Immature natural killer cell (primary cell): ENCODE results near the gene PCDHGA1. TPM values are rescaled to one million over a fixed set of nuclear protein-coding genes. Genes with fewer than 3 reads are reported as not detected.
A peak's percentile ranks its signal among the peaks of the same experiment; 100 is the strongest.

Experiments
- DNase-seq, 3 donors: peaks; one replicate each; pipeline ENCODE4 v3.0.0; 2022; ENCODE audit warnings: mixed read lengths in 1 of 3
- H3K27ac Mint-ChIP-seq, 6 donors: one replicate each; pipeline ENCODE4 v1.8.0; 2020; ENCODE audit warnings: mixed read lengths in 6 of 6, mild to moderate bottlenecking in 5 of 6, inconsistent platforms in 4 of 6, moderate library complexity in 3 of 6
- H3K27me3 Mint-ChIP-seq, 3 donors: one replicate each; pipeline ENCODE4 v1.8.0; 2020 to 2021; ENCODE audit warnings: low read depth in 3 of 3, mild to moderate bottlenecking in 3 of 3, mixed read lengths in 3 of 3, moderate library complexity in 3 of 3, inconsistent platforms in 1 of 3
- H3K36me3 Mint-ChIP-seq, 3 donors: one replicate each; pipeline ENCODE4 v1.8.0; 2020; ENCODE audit warnings: mixed read lengths in 3 of 3, inconsistent platforms in 2 of 3, mild to moderate bottlenecking in 2 of 3
- H3K4me1 Mint-ChIP-seq, 2 donors: one replicate each; pipeline ENCODE4 v1.8.0; 2020; ENCODE audit warnings: inconsistent platforms in 2 of 2, mild to moderate bottlenecking in 2 of 2, mixed read lengths in 2 of 2, moderate library complexity in 1 of 2
- H3K4me3 Mint-ChIP-seq, 5 donors: one replicate each; pipeline ENCODE4 v1.8.0; 2020; ENCODE audit warnings: mild to moderate bottlenecking in 5 of 5, mixed read lengths in 5 of 5, inconsistent platforms in 3 of 5, moderate library complexity in 3 of 5
- H3K9me3 Mint-ChIP-seq, 6 donors: one replicate each; pipeline ENCODE4 v1.8.0; 2020; ENCODE audit warnings: mild to moderate bottlenecking in 6 of 6, mixed read lengths in 6 of 6, inconsistent platforms in 4 of 6, moderate library complexity in 3 of 6
- polyA plus RNA-seq, 3 donors: library from polyadenylated mRNA; unstranded; fragments of 300-500 nt; fragmentation: Illumina TruSeq; gene quantifications; one replicate each; pipeline ENCODE4 v1.2.3, GENCODE V29; 2021

Gene PCDHGA1
- polyA plus RNA-seq, 3 donors from 2014 or later, result not detected

DNA sequence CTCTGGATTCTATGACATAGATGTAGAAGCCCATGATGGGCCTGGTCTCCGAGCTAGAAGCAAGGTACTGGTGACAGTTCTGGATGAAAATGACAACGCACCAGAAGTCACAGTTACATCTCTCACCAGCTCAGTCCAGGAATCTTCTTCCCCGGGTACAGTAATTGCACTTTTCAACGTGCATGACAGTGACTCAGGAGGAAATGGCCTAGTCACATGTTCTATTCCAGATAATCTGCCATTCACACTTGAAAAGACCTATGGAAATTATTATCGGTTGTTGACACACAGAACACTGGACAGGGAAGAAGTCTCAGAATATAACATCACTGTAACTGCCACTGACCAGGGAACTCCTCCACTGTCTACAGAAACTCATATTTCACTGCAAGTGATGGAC lies 25.8 kb downstream of the PCDHGA1 start:
- Mint-ChIP-seq H3K36me3 (peaks cover 4 to 8% (median 6%) of the 10 kb centered on the region in 3 donors), H3K9me3 (peaks cover 14 to 37% (median 20%) of the 10 kb centered on the region in 6 donors)

GRCh38 chr5:141356950-141357349 lies 26.6 kb downstream of the PCDHGA1 start:
- peaks cover 6 to 7% of the 10 kb centered on the region in 2 donors for H3K4me1 Mint-ChIP-seq
- no peak for DNase-seq
- H3K27ac Mint-ChIP-seq, result no peak overlapping the region
- H3K36me3 Mint-ChIP-seq, result peaks cover 4 to 8% (median 8%) of the 10 kb centered on the region in 3 donors
- H3K9me3 Mint-ChIP-seq, result peaks cover 16 to 41% (median 24%) of the 10 kb centered on the region in 6 donors
- H3K27me3 Mint-ChIP-seq, result peaks cover 21 to 54% (median 41%) of the 10 kb centered on the region in 3 donors
- no peak overlapping the region for H3K4me3 Mint-ChIP-seq

More for the DNA sequence above, 25.8 kb downstream of the PCDHGA1 start:
- Mint-ChIP-seq H3K27me3 (peaks cover 21 to 53% (median 35%) of the 10 kb centered on the region in 3 donors), H3K4me1 (peaks cover 6 to 7% of the 10 kb centered on the region in 2 donors), H3K4me3 (peak overlapping the region in 2 of 5 donors; percentile 21 to 44), H3K27ac (no peak overlapping the region)
- DNase-seq, result no peak

GRCh38 chr5:141359790-141360426 lies 29.6 kb downstream of the PCDHGA1 start, which contains the start of gene PCDHGB2:
PCDHGB2 (plus strand) TSS chr5:141359994; CDS start chr5:141360136, 142 bp downstream.
- Mint-ChIP-seq H3K27me3 (peaks cover 27 to 63% (median 54%) of the 10 kb centered on the region in 3 donors), H3K4me1 (peaks cover 5 to 6% of the 10 kb centered on the region in 2 donors), H3K36me3 (peaks cover 4 to 16% (median 8%) of the 10 kb centered on the region in 3 donors), H3K9me3 (peaks cover 17 to 57% (median 40%) of the 10 kb centered on the region in 6 donors), H3K4me3 (peak within 1 kb of the TSS; percentile 78 to 89 (median 85)), H3K27ac (peak within 1 kb of the TSS in 2 of 6 donors; percentile 36 to 68)
- peak; percentile 9 to 29 (median 13) for DNase-seq

DNA sequence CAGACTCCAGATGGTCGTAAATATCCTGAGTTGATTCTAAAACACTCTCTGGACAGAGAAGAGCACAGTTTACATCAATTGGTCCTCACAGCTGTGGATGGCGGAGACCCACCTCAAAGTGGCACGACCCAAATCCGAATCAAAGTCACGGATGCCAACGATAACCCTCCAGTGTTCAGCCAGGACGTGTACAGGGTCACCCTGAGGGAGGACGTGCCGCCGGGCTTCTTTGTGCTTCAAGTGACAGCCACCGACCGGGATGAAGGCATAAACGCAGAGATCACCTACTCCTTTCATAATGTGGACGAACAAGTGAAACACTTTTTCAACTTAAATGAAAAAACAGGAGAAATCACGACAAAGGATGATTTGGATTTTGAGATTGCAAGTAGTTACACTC lies 30.4 kb downstream of the PCDHGA1 start:
- peaks cover 3 to 6% of the 10 kb centered on the region in 2 donors for H3K4me1 Mint-ChIP-seq
- peak overlapping the region in 1 of 5 donors; percentile 89 for H3K4me3 Mint-ChIP-seq
- peaks cover 24 to 65% (median 47%) of the 10 kb centered on the region in 6 donors for H3K9me3 Mint-ChIP-seq
- DNase-seq, result no peak
- peaks cover 4 to 16% (median 14%) of the 10 kb centered on the region in 3 donors for H3K36me3 Mint-ChIP-seq
- H3K27ac Mint-ChIP-seq, result no peak overlapping the region
- peaks cover 30 to 67% (median 57%) of the 10 kb centered on the region in 3 donors for H3K27me3 Mint-ChIP-seq

DNA sequence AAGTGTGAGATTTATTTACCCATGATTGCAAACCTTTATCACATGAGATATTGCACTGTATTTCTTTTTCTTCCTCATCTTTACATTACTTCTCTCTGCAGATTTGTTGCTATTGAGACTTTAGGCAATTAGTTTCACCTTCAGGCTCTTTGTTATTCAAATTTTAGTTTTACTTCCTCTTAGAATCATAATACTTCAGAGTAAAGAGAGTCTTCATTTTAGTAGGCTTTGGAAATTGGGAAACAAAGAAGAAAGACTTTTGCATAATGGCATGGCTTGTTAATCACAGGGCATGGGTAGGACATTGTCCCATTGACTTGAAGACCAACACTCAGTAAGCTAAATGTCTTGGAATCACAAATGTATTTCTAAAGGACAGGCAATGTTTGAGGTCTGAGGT lies 32.4 kb downstream of the PCDHGA1 start:
- Mint-ChIP-seq H3K4me3 (peak overlapping the region in 1 of 5 donors; percentile 55), H3K9me3 (peaks cover 23 to 68% (median 49%) of the 10 kb centered on the region in 6 donors), H3K27me3 (peaks cover 32 to 67% (median 64%) of the 10 kb centered on the region in 3 donors), H3K36me3 (peaks cover 4 to 15% (median 12%) of the 10 kb centered on the region in 3 donors), H3K4me1 (peaks cover 2 to 6% of the 10 kb centered on the region in 2 donors), H3K27ac (no peak overlapping the region)
- DNase-seq, result no peak

DNA sequence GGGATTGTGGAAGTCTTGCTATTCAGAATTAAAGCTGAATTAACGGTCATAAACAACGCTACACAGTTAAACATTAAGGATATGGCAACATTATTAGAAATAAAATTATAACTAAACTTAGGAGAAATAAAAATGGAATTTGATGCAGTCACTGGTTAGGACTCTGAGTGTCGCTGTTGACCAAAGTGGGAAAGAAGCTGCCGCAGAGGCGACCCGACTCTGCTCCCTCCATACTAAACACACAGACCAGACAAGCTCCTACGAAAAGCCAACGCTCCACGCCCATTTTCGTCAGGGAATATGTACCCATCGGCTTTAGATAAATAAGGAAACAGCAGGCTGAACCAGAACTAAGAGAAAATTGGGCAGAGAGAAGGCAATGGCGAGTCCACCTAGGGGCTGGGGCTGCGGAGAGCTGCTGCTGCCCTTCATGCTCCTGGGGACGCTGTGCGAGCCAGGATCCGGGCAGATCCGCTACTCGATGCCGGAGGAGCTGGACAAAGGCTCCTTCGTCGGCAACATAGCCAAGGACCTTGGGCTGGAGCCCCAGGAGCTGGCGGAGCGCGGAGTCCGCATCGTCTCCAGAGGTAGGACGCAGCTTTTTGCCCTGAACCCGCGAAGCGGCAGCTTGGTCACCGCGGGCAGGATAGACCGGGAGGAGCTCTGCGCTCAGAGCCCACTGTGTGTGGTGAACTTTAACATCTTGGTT lies 33.8 kb downstream of the PCDHGA1 start, which contains the start of gene PCDHGA5:
Gene PCDHGA5 (plus strand): TSS at position 211 of the 709 bp plus-strand sequence. CDS start 169 bp downstream, at position 380.
- Mint-ChIP-seq H3K36me3 (peaks cover 4 to 15% (median 12%) of the 10 kb centered on the region in 3 donors), H3K4me3 (peak within 1 kb of the TSS in 2 of 5 donors; percentile 8), H3K27ac (peak within 1 kb of the TSS in 1 of 6 donors; percentile 13), H3K4me1 (peaks cover 2 to 6% of the 10 kb centered on the region in 2 donors), H3K9me3 (peaks cover 23 to 69% (median 47%) of the 10 kb centered on the region in 6 donors), H3K27me3 (peaks cover 33 to 71% (median 71%) of the 10 kb centered on the region in 3 donors)
- no peak for DNase-seq

- H3K36me3 Mint-ChIP-seq, result peaks cover 0 to 8% (median 8%) of the 10 kb centered on the region in 3 donors
- H3K4me3 Mint-ChIP-seq, result no peak overlapping the region
- peaks cover 35 to 74% (median 70%) of the 10 kb centered on the region in 3 donors for H3K27me3 Mint-ChIP-seq
Measured at GRCh38 chr5:141366016-141366896, 35.9 kb downstream of the PCDHGA1 start.

DNA sequence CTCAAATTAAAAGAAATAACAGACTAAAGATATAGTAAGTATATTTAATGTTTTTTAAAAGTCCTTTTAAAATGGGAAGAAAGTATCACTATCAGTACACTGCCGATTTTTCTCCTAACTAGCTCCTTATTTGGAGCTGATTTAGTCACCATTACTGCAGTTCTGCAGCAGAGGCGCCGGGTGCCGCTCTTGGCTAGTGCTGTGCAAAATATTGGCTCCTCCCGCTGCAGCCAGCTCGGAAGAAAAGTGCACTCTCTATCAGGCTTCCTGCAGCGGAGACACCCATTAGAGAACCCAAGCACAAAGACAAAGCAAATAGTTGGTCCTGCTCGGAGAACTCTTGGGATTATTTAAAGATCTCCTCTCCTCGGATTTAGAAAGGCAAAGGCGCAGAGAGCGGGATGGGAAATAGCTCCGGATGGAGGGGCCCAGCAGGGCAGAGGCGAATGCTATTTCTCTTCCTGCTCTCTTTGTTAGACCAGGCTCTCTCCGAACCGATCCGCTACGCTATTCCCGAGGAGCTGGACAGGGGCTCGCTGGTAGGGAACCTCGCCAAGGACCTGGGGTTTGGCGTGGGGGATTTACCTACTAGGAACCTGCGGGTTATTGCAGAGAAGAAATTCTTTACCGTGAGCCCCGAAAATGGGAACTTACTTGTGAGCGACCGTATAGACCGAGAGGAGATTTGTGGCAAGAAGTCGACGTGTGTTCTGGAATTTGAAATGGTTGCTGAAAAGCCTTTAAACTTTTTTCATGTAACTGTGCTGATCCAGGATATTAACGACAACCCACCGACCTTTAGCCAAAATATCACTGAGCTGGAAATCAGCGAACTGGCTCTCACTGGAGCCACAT lies 39.9 kb downstream of the PCDHGA1 start, which contains the start of gene PCDHGB3:
Gene PCDHGB3 (plus strand): TSS at position 249 of the 855 bp plus-strand sequence. CDS start 153 bp downstream, at position 402.
- H3K27me3 Mint-ChIP-seq, result peaks cover 40 to 51% (median 49%) of the 10 kb centered on the region in 3 donors
- no peak within 1 kb of the TSS for H3K27ac Mint-ChIP-seq
- peaks cover 0 to 9% (median 3%) of the 10 kb centered on the region in 3 donors for H3K36me3 Mint-ChIP-seq
- peak within 1 kb of the TSS; percentile 75 to 90 (median 77) for H3K4me3 Mint-ChIP-seq
- peaks cover 7 to 43% (median 27%) of the 10 kb centered on the region in 6 donors for H3K9me3 Mint-ChIP-seq
- DNase-seq, result peak in 1 of 3 donors; percentile 19
- H3K4me1 Mint-ChIP-seq, result peaks cover 8 to 16% of the 10 kb centered on the region in 2 donors

More at GRCh38 chr5:141366016-141366896, 35.9 kb downstream of the PCDHGA1 start:
- DNase-seq, result no peak
- H3K9me3 Mint-ChIP-seq, result peaks cover 15 to 58% (median 38%) of the 10 kb centered on the region in 6 donors
- H3K27ac Mint-ChIP-seq, result no peak overlapping the region
- peaks cover 6 to 10% of the 10 kb centered on the region in 2 donors for H3K4me1 Mint-ChIP-seq

GRCh38 chr5:141371572-141372475 lies 41.5 kb downstream of the PCDHGA1 start:
- no peak overlapping the region for H3K27ac Mint-ChIP-seq
- H3K9me3 Mint-ChIP-seq, result peaks cover 8 to 39% (median 23%) of the 10 kb centered on the region in 6 donors
- H3K4me3 Mint-ChIP-seq, result no peak overlapping the region

GRCh38 chr5:141373673-141374317 lies 43.5 kb downstream of the PCDHGA1 start, which contains the start of gene PCDHGA6:
PCDHGA6 (plus strand) TSS chr5:141373891; CDS start chr5:141374084, 193 bp downstream.
- Mint-ChIP-seq H3K36me3 (peaks cover 0 to 7% (median 3%) of the 10 kb centered on the region in 3 donors), H3K27ac (no peak within 1 kb of the TSS), H3K4me1 (peaks cover 8 to 16% of the 10 kb centered on the region in 2 donors), H3K27me3 (peaks cover 32 to 45% (median 44%) of the 10 kb centered on the region in 3 donors), H3K9me3 (peaks cover 8 to 37% (median 28%) of the 10 kb centered on the region in 6 donors), H3K4me3 (peak within 1 kb of the TSS in 3 of 5 donors; percentile 16 to 71 (median 41))
- DNase-seq, result peak in 1 of 3 donors; percentile 11

More at GRCh38 chr5:141371572-141372475, 41.5 kb downstream of the PCDHGA1 start:
- Mint-ChIP-seq H3K36me3 (peaks cover 0 to 7% (median 3%) of the 10 kb centered on the region in 3 donors), H3K27me3 (peaks cover 33 to 48% (median 46%) of the 10 kb centered on the region in 3 donors), H3K4me1 (peaks cover 8 to 16% of the 10 kb centered on the region in 2 donors)
- DNase-seq, result no peak
